ENCODE measurements around the gene TMEM242. TPM values are rescaled to one million over a fixed set of nuclear protein-coding genes. Genes with fewer than 3 reads are reported as not detected.

Gene TMEM242
- total RNA-seq, 4 donors from 2014 or later: 2.7 to 8.0 (median 4.3) TPM

DNA sequence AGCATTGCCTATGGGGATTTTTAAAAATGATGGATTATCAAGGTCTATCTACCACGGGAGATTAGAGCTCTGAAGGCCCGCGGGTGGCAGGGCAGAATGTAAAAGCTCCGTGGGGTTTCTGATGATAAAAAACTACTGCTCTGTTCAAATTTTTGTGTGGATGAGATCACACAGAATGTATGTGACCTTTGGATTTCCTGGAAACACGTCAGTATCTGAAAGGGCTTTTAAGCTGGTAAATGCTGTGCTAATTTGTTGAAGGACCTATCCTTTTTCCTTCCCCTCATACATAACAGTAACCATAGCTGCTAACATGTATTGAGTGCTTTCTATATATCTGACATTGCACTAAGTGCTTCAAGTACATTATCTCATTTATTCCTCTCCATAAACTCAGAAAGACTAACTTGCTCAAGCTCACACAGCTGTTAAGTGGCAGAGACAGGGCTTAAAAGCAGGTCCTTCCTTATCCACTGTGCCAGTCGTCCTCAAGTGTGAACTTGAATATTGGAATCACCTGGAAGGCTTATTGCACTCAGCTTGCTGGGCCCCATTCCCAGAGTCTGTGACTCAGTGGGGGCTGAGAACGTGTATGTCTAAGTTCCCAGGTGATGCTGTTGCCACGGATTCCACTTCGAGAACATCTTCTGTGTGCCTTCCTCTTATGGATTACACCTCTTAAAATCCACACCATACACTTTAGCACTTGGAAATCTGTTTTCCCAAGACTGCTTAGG is 1.9 kb upstream of the TMEM242 start:
- Histone ChIP-seq H3K27ac (no peak overlapping the region), H3K4me3 (no peak overlapping the region), H3K4me1 (peaks cover 8 to 32% (median 11%) of the 10 kb centered on the region in 3 donors), H3K36me3 (peaks cover 0 to 19% (median 0%) of the 10 kb centered on the region in 3 donors), H3K9me3 (no peaks in the 10 kb centered on the region), H3K27me3 (peaks cover 0 to 4% (median 0%) of the 10 kb centered on the region in 4 donors)
- no peak for DNase-seq
- 41 to 52% methylated on average over 9 of the region's 9 CpGs for WGBS, 2 donors
- intact Hi-C loops (cut with DNase I): no loop called here
- TF ChIP-seq, protein P1, sequence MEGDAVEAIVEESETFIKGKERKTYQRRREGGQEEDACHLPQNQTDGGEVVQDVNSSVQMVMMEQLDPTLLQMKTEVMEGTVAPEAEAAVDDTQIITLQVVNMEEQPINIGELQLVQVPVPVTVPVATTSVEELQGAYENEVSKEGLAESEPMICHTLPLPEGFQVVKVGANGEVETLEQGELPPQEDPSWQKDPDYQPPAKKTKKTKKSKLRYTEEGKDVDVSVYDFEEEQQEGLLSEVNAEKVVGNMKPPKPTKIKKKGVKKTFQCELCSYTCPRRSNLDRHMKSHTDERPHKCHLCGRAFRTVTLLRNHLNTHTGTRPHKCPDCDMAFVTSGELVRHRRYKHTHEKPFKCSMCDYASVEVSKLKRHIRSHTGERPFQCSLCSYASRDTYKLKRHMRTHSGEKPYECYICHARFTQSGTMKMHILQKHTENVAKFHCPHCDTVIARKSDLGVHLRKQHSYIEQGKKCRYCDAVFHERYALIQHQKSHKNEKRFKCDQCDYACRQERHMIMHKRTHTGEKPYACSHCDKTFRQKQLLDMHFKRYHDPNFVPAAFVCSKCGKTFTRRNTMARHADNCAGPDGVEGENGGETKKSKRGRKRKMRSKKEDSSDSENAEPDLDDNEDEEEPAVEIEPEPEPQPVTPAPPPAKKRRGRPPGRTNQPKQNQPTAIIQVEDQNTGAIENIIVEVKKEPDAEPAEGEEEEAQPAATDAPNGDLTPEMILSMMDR (IDR thresholded peaks at IDR 0.05): no peak
- no peak for TF ChIP-seq POLR2A (IDR thresholded peaks at IDR 0.05)

- Histone ChIP-seq H3K9me3 (no peaks in the 10 kb centered on the region), H3K4me1 (peaks cover 8 to 32% (median 11%) of the 10 kb centered on the region in 3 donors), H3K27ac (peak overlapping the region; percentile 86 to 96 (median 93)), H3K4me3 (peak overlapping the region; percentile 73 to 88 (median 82)), H3K36me3 (peaks cover 0 to 31% (median under 1%) of the 10 kb centered on the region in 3 donors), H3K27me3 (no peaks in the 10 kb centered on the region)
- no peak for TF ChIP-seq POLR2A (IDR thresholded peaks at IDR 0.05)
- TF ChIP-seq, protein P1 (IDR thresholded peaks at IDR 0.05): no peak
- intact Hi-C loops (cut with DNase I): no loop called here
- DNase-seq: no peak
- 0 to 2% methylated on average over 5 to 10 of the region's 20 CpGs for WGBS, 2 donors
Observed at GRCh38 chr6:157323966-157324300, 614 bp upstream of the TMEM242 start.

DNA sequence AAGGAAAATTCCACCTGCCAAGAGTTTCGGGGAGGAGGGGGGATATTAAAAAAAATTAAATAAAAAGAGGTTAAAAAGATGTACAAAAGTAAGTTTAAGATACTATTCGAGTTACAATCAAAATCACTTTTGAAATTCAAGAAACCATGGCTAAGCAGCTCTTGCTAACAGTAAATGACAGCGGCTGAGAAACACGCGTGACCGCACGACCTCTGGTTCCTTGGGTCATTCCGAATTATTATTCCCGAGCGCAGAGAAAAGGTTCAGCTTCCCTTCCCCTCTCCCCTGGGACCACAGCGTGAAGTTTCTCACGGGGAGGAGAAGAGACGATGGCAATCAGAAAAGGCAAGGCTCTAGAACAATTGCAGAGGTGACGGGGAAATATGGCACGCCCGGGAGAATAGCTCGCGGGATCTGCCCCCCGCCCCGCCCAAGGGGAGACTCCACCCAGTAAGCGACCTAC is 496 bp downstream of the TMEM242 start:
- TF ChIP-seq, protein P1 (IDR thresholded peaks at IDR 0.05): no peak
- TF ChIP-seq POLR2A (IDR thresholded peaks at IDR 0.05): no peak
- peak overlapping the region; percentile 73 to 88 (median 82) for H3K4me3 ChIP-seq
- intact Hi-C loops (cut with DNase I): no loop called here
- DNase-seq: no peak
- H3K27me3 ChIP-seq: no peaks in the 10 kb centered on the region
- peak overlapping the region; percentile 86 to 96 (median 93) for H3K27ac ChIP-seq
- WGBS, 2 donors: 2 to 6% methylated on average over 13 to 18 of the region's 21 CpGs
- H3K36me3 ChIP-seq: peaks cover 0 to 43% (median 8%) of the 10 kb centered on the region in 3 donors
- H3K4me1 ChIP-seq: peaks cover 8 to 32% (median 11%) of the 10 kb centered on the region in 3 donors
- no peaks in the 10 kb centered on the region for H3K9me3 ChIP-seq

- intact Hi-C loops (cut with DNase I): loop anchor here (5.0 kb wide), 1 partner anchor 280 kb away; no protein-coding TSS in a partner anchor
- H3K27me3 ChIP-seq: no peaks in the 10 kb centered on the region
- TF ChIP-seq, protein P1 (IDR thresholded peaks at IDR 0.05): no peak
- TF ChIP-seq POLR2A (IDR thresholded peaks at IDR 0.05): peak in 1 of 4 donors; percentile 10
- H3K36me3 ChIP-seq: peaks cover 8 to 76% (median 17%) of the 10 kb centered on the region in 3 donors
- DNase-seq: no peak
- peaks cover 0 to 22% (median 12%) of the 10 kb centered on the region in 3 donors for H3K4me1 ChIP-seq
- H3K9me3 ChIP-seq: no peaks in the 10 kb centered on the region
- 35 to 36% methylated on average over 6 of the region's 6 CpGs for WGBS, 2 donors
- peak overlapping the region; percentile 40 to 79 (median 68) for H3K27ac ChIP-seq
- no peak overlapping the region for H3K4me3 ChIP-seq
Observed at GRCh38 chr6:157316871-157317814, 6.2 kb downstream of the TMEM242 start.

All from esophagus squamous epithelium (tissue), 5 donors.